K562 (cell line): ENCODE results near the gene HOOK1.

Experiments used
- CHD2 ChIP-seq: IDR thresholded peaks from 2 replicates; pipeline ENCODE4 v1.6.1; 2011; ENCODE audit warnings: low read depth, low read length
- KDM2B ChIP-seq: fragments of 250-450 bp; sonication (Bioruptor Pico); IDR thresholded peaks from 2 replicates; pipeline ENCODE4 v1.8.0; 2021; ENCODE audit warnings: mild to moderate bottlenecking, moderate library complexity
- NRF1 ChIP-seq, 2 experiments: fragments of 450-650 bp; IDR thresholded peaks in 1 of 2; conservative IDR thresholded peaks in 1 of 2; 2 replicates each; pipeline ENCODE4 v1.6.1; 2014; ENCODE audit warnings: mild to moderate bottlenecking in 2 of 2
- TCF7L2 ChIP-seq: fragments of 150-350 bp; IDR thresholded peaks from 2 replicates; pipeline ENCODE4 v1.6.1; 2016; ENCODE audit warnings: low read depth, mild to moderate bottlenecking, low read length, moderate library complexity
- TF ChIP-seq, protein P1 (sequence below), 2 experiments: IDR thresholded peaks; 2 replicates each; pipeline ENCODE4 v1.6.1; 2011; ENCODE audit warnings: borderline replicate concordance in 1 of 2, control low read depth in 1 of 2, low read depth in 1 of 2, low read length in 1 of 2, mild to moderate bottlenecking in 1 of 2, mixed read lengths in 1 of 2, moderate library complexity in 1 of 2; ENCODE audit not compliant: insufficient read depth in 1 of 2, insufficient read length in 1 of 2, poor library complexity in 1 of 2, severe bottlenecking in 1 of 2; ENCODE audit errors: extremely low read depth in 1 of 2
- TF ChIP-seq, protein P2 (sequence below): sonication (generic); formaldehyde crosslinking; IDR thresholded peaks from 2 replicates; pipeline ENCODE4 v1.8.0; 2022; ENCODE audit warnings: mild to moderate bottlenecking, missing genetic modification reagents
- TF ChIP-seq, protein P3 (sequence below): fragments of 450-650 bp; conservative IDR thresholded peaks from 2 replicates; pipeline ENCODE4 v1.6.1; 2016; ENCODE audit warnings: missing genetic modification characterization, low read depth, mild to moderate bottlenecking, control low read depth, missing compliant biosample characterization

DNA sequence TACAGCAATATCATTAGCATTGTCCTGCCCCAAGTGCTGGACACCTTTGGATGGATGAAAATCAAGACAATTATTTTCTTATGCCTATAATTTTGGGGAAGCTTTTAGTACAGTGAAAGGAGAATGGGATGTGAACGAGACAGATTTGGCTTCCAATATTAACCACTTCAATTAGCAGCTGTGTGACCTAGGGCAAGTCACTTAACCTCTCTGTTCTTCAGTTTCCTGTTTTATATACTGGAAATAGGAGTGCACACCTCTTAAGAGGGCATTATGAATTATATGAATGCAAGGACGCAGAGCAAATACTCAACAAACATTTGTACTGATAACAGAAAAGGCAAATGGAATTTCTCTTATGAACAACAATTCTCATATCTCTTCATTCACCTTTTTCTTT, 93.3 kb downstream of the HOOK1 start:
- TF ChIP-seq NRF1 (conservative IDR thresholded peaks at IDR 0.05 in 1 of 2, IDR thresholded peaks at IDR 0.05 in 1 of 2) (no peak), KDM2B (CRISPR knock-in tag) (no peak), TCF7L2 (no peak), CHD2 (no peak)
- TF ChIP-seq, protein P1, sequence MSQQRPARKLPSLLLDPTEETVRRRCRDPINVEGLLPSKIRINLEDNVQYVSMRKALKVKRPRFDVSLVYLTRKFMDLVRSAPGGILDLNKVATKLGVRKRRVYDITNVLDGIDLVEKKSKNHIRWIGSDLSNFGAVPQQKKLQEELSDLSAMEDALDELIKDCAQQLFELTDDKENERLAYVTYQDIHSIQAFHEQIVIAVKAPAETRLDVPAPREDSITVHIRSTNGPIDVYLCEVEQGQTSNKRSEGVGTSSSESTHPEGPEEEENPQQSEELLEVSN (IDR thresholded peaks at IDR 0.05; ENCODE audit: borderline replicate concordance in 1 of 2, extremely low read depth in 1 of 2, insufficient read depth in 1 of 2, insufficient read length in 1 of 2, low read depth in 1 of 2, low read length in 1 of 2, poor library complexity in 1 of 2, severe bottlenecking in 1 of 2): no peak
- TF ChIP-seq, protein P2, sequence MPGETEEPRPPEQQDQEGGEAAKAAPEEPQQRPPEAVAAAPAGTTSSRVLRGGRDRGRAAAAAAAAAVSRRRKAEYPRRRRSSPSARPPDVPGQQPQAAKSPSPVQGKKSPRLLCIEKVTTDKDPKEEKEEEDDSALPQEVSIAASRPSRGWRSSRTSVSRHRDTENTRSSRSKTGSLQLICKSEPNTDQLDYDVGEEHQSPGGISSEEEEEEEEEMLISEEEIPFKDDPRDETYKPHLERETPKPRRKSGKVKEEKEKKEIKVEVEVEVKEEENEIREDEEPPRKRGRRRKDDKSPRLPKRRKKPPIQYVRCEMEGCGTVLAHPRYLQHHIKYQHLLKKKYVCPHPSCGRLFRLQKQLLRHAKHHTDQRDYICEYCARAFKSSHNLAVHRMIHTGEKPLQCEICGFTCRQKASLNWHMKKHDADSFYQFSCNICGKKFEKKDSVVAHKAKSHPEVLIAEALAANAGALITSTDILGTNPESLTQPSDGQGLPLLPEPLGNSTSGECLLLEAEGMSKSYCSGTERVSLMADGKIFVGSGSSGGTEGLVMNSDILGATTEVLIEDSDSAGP: no peak
- TF ChIP-seq, protein P3, sequence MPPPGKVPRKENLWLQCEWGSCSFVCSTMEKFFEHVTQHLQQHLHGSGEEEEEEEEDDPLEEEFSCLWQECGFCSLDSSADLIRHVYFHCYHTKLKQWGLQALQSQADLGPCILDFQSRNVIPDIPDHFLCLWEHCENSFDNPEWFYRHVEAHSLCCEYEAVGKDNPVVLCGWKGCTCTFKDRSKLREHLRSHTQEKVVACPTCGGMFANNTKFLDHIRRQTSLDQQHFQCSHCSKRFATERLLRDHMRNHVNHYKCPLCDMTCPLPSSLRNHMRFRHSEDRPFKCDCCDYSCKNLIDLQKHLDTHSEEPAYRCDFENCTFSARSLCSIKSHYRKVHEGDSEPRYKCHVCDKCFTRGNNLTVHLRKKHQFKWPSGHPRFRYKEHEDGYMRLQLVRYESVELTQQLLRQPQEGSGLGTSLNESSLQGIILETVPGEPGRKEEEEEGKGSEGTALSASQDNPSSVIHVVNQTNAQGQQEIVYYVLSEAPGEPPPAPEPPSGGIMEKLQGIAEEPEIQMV (tag): no peak
